ENCODE results near the gene JAM3.

JAM3 gene

GRCh38 chr11:134200688-134201087 lies 131.8 kb downstream of the JAM3 start:
- DNase-seq = no peak

Data from DMS53 (cell line).